ENCODE measurements around the gene NFATC3.

DNA sequence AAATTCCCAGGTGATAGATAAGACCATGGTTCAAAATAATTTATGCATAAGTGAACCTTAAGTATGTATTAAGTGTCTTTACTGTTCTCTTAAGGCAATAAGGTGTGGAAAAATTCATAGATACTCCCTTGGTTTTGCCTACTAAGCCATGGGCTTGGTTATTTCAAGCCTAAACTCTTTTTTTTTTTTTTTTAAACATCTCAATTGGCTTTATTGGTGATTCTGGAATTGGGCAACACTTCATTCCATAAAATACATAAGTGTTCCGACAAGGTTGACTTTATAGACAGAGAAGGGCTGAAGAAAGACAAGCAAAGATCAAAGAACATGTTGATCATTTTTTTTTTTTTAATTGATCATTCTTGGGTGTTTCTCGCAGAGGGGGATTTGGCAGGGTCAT, 77.2 kb downstream of the NFATC3 start:
- TF ChIP-seq CTCF (IDR thresholded peaks at IDR 0.05) (no peak), POLR2A (IDR thresholded peaks at IDR 0.05) (no peak)
